HG03175 (cell line): Measurements from ENCODE around the gene ANTXRL.
"Not testable (repeated sequence)": the region's sequence is repeated elsewhere in the genome, so short reads cannot be mapped to it uniquely, and the experiment has no call there.

ENCODE experiments used
- ATAC-seq: cut with Tn5 transposase; IDR thresholded peaks from one replicate; pipeline ENCODE4 v1.9.1; 2021; ENCODE audit warnings: mild to moderate bottlenecking, moderate library complexity; ENCODE audit not compliant: unreplicated experiment

ANTXRL gene

DNA sequence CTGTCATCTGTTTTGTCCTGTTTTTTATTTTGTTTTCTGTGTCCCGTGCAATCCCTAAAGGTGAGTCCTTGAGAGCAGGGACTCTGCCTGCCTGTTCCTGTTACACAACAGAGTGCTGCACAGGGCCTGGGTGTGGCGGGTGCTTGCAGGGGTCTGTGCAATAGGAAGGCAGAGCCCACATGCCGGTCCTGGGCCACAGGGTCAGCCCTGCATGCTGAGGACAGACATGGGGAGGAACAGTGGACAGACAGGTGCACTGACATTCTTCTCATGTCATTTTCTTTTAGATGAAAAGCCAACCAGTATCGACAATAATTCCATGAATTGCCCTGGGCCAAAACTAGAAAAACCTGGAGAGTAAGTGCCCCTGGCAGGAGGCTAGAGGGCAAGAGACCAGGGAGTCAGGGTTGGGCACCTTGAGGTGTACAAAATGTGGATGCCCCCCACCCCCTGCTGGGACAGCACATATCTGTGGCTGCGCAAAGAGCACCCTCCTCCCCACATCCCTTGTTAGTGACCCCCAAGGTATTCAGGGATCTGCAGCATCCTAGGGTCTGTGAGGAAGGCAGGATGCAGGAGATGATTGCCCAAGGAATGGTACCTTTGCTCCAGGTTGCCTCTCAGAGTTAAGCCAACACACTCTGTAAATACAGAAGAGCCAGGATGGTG, 19.9 kb downstream of the ANTXRL start:
- ATAC-seq: no peak

DNA sequence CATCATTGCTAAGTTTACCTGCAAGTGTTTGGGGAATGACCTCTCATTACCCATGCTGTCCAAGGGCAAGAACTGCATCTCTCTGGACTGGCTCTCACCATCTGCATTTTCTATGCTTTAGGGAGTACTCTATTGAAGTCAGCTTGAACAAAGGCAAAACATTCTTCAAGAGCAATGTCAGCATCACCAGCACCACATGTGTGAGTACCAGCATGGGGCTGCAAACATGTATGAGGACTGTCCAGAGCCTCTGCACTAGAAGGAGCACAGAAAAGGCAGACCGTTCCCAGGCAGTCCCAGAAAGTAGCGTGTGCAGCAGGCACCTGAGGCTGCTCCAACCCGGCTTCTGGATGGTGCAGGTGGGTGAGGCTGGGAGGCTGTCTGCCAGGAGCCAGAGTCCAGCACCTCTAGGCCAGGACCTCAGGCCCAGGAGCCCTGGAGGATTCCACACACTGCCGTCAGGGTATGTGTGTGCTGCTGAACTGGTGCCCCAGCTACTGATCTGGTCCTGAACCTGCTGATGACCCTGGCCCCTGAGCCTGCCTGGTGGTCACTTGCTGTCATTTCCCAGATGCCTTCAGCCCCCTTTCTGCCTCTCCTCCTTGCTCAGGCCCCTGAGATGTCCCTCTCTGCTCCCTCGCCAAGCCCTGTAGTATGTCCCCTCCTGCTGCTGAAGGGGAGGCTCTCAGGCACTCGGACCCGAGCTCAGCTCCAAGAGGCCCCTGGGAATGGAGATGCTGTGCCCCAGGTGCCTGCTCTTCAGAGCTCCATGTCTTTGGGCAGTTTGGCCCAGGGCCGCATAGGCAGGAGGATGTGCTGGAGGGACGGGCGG, 20.7 kb downstream of the ANTXRL start:
- ATAC-seq: no peak

DNA sequence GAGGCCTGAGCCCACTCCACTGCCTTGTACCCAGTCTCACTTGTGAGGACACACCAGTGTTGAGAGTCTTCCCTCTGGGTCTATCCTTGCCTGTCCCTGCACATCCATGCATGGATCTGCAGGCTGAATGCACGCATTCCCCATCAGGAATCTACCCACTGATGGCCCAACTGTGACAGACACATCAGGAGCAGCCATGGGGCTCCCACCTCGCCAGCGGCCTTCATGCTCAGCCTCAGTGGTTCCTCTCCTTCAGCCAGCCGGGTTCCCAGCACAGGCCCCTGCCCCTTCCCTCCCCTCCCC, 21.3 kb downstream of the ANTXRL start:
- no peak for ATAC-seq

DNA sequence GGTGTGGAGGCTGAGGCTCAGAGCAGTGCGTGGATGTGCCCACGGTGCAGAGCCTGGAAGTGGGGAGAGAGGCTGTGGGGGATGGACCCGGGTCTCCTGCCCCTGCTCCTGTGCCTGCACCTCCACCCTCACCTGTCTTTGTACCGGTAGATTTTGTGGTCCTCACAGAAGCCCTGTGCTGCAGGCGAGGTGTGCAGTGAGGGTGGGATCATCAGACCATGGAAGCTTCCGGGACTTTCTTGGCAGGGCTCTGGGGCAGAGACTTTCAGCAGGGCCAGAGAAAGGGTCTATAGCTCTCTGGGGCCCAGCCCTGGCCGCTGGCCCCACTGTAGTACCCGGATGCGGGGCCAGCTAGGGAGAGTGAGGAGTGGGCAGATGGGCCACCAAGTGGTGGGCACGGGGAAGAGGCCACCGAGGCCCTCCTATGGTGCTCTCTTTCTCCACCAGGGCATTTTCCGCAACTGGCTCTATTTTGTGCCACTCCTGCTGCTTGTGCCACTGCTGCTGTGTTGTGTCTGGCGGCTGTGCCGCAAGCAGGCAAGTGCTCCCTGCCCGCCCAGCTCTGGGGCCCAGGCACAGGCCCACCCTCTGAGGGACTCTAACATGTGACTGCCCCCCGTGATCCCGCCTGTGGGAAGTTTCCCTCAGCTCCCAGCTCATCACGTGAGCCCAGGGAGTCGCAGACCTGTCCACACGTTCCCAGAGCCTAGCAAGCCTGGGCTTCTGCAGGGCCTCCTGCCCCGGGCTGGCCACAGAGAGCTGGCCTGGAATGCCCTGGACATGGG, 22.1 kb downstream of the ANTXRL start:
- no peak for ATAC-seq

DNA sequence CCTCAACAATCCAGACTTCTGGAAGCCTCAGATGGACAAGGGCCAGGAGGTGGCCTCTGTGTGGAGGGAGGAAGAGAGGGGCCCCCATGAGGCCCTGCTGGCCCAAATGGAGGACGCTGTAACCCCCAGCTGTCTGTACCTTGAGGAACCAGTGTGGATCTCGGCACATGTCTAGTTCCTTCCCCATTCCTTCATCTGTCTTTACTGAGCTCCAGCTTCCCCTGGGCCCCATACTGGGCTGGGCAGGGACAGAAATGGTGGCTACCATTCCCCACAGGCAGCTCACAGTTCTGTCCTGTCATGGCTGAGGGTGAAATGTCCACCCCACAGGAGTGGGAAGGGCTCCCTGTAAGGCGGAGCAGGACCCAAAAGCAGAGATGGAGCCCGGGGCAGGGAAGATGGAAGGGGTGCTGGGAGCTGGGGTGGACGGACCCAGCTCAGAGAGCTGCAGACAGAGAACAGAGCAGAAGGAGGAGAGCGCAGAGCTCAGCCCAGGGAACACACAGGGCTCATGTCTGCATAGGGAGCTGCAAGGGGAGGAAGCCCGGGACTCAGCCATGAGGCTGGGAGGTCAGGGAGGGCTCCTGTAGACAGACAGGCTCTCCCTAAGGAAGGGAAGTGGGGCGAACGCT, 22.8 kb downstream of the ANTXRL start:
- no peak for ATAC-seq

DNA sequence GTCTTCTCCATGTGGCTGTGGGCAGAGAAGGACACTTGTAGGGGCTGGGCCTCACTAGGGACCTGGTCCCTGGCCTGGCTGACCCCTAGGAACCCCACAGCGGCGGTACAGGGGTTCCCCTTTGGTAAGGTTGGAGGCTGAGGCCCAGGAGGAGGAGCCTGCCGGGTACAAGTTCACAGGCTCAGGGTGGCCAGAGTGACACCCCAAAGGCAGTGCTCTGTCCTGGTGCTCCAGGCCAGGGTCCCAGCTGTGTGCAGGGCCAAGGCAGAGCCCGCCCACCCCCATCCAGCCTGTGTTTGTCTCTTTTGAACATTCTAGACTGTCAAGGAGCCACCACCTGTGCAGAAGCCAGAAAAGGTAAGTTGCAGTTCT, 23.3 kb downstream of the ANTXRL start:
- ATAC-seq: no peak

DNA sequence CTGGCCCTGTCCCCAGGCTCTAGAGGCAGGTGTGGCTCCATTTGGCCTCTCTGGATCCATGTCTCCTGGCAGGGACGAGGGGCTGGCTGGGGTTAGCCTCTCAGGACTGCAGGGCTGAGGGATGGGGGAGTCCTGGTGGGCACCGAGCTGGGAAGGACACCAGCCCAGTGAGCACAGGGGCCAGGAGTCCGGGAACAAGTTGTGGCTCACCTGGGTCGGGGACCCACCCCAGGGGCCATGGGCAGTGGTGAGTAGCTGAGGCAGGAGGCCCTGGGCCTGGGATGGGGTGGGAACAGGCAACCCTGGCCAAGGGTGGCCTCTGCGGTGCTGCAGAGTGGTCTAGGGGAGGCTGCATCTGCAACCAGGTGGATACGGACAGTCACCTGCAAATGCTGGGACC, 24.1 kb downstream of the ANTXRL start:
- ATAC-seq: no peak

DNA sequence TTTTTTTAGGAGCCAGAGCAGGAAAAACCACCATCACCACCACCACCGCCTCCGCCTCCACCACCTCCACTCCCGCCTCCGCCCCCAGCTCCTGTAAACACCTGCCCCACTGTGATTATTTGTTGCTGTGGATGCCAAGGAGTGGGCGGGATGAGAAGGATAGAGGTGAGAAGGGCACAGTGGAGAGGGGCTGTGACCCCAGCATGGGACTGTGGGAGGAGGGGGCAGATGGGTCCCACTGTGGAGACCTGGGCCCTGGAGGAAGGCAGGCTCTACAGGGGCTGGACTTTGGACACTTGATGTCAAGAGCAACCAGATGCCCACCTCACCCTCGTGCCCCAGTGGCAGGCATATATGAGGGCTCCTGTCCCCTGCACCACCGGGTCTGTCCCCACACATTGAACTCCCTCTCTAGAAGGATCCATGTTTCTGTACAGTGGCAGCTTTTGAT, 24.7 kb downstream of the ANTXRL start:
- no peak for ATAC-seq

DNA sequence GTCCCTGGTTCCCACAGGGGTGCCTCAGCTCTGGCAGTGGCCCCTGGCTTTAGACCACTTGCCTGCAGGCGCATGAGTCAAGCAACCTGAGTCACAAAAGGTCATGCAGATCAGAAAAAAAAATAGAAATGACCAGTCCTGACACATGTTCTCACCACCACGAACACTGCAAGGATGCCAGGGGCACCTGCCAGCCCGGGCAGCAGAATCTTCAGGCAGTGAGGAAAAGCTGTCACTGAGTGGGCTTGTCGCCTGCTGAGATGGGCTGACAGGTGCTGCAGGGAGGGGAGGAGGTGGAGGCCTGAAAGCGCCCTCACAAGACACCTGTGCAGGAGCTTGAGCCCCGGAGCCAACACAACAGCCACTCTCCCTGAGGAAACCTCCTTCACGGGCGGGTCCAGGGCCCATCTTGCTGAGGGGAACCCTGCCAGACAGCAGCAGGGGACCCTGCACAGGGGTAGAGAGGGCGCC, 25.2 kb downstream of the ANTXRL start:
- not testable (repeated sequence) for ATAC-seq

DNA sequence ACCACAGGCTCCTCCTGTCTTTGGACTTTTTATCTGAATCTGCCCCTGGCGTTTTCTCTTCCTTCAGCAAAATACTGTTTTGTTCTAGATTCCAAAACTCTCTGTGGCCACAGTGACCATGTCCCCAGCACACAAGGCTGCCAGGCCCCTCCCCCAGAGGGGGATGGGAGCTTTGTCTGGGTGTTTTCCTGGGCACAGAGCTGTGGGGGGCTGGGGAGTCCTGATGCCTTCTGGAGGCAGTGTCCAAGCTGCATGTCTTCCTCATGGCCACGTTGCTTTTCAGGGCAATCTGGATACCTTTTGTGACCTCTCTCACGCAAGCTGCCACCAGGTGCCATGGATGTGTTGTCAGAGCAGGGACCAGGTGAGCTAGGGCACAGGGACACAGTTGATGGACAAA, 26.2 kb downstream of the ANTXRL start:
- ATAC-seq: no peak

DNA sequence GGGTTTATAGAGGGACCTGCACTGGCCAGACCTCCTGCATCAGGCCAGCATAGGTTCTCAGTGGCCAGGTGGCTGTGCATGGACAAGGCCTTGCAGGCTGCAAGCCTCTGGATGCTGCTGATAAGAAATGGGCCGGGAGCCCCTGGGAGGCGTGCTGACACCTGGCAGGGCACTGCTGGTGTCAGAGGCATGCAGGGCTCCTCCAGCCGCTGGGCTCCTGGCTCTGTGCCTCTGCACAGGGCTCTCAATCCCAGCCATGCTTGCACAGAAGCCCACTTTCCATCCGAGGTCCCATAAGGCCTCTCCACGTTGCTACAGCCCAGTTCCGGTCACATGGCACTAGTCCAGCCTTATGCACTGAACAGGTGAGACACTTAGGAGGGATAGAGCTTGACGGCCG, 27.3 kb downstream of the ANTXRL start:
- ATAC-seq: no peak

DNA sequence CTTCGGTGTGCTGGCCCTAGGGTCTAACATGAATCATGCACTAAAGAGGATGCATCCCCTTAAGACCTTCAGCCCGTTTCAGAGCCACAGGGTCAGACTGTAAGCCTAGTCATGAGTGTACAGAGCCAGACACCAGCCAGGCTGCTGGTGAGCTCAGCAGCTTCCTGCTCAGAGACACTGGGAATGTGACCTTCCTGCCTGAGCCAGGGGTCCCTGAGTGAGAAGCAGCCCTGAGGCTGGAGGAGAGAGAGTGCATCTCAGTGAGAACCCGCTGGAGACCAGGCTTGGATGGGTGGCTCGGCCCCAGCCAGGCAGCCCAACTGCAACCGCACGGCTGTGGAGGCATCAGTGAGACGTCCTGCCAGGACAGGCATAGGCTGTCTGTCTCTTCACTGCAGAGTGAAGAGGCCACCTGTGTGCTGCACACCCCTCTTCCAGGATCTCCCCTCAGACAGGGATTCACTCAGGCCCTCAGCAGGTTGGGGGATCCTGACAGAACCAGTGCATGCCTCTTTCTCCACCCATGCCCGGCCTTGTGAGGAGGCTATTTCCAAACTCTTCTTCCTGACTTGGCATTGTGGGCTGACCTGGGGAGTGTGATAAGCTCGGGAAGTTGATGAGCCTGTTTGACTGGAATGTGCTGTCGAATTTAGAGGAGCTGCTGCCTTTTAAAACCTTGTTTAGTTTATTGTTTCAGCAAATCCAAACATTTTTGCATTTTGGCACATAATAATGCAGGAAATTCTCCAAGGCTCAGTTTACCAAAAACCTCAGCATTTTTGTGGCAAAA, 28.5 kb downstream of the ANTXRL start:
- not testable (repeated sequence) for ATAC-seq

DNA sequence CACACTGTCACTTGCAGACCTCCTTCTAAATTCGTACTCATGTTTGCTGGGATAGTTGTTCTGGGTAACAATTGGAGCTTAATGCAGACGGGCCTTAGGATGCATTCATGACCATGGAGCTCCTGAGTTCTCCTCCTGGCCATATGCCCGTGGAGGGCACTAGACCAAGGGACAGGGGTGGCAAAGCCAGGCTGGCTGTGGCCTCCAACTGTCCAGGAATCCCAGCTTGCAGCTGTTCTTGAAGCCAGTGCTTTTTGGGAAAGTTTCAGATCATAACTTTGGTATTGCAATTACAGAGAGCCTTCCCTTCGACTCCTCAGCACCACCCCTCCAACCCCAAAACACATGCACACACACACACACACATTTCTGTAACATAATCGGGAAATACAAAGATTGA, 30.6 kb downstream of the ANTXRL start:
- no peak for ATAC-seq

DNA sequence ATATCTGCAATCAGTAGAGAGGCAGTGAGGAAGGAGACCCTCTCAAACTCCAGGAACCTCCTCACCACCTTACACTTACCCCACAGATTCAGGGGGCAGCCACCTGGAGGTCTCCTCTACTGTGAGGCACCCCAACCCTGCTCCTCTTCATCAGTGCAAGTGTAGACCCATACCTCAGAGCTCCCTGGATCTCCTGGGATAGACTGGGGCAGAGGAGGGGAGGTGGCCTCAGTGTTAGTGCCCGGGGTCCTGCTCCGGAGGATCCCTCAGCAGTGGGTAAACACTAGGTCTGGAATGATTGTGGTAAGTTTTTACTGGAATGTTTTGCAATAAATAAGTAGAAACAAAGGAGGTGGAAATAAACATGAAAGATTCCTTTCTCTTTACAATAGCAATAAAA, 31.1 kb downstream of the ANTXRL start:
- no peak for ATAC-seq

DNA sequence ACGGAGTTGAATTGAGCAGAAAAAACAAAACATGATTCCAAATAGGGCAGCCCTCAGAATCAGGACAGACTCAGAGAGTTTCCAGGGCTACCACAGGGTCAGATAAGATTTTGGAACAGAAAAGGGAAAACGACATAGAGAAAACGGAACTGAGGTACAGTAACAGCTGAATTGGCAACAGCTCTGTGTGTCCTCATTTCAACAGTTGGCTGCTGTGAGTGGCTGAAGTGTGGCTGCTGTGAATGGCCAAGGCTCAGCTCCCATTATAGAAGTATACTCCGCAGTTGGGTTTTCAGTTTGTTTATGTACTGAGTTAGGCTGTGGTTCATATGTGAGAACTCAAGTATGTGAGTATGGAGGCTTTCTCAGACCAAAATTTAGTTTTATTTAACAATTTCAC, 32.0 kb downstream of the ANTXRL start:
- ATAC-seq: no peak

DNA sequence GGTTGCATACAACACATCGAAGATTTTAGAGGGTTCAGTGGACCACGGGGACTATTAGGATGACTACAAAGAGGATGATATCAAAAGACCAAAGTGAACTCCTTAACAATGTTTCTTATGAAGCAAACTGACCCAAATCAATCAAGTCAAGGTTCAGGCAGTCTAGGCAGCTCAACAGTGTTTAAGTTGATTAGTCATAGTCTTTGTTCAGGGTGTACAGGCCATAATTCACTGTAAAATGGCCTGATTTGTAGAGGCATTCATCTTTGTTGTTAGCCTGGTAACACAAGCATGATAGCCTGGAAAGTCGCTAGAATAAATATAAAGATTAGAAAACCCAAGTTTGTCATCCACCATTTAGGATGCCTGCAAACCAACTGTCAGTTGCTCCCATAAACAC, 32.6 kb downstream of the ANTXRL start:
- ATAC-seq: no peak

DNA sequence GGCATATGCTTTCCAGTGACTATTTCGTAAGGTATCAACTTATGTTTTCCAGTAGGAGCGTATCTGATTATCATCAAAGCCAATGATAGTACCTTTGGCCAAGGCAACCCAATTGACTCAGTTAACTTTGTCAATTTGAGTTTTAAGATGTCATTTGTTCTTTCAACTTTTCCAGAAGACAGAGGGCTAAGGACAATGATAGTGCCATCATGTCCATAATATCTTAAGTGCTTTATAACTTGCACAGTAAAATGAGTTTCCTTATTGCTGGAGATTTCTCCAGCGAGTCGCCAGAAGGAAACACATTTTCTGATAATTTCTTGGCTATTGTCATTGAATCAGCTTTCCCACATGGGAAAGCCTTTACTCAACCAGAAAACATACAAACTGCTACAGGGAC, 35.0 kb downstream of the ANTXRL start:
- ATAC-seq: no peak

DNA sequence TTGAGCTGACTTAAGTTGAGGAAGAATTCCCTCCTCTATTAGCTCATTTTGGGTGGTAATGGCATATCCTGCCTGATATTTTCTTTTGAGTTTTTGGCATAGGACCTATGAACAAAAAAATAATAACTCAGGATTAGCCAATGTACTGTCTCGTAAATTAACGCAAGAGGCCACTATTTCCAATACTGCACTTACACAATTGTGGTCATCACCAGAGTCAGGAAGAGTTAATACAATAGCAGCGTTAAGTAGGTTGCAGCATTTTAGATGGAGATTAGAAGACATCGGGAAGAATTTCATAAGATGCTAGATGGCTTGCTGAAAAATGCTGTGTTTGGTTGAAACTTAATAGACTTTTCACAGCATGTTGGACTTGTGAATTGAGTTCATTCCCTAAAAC, 36.4 kb downstream of the ANTXRL start:
- ATAC-seq: no peak

DNA sequence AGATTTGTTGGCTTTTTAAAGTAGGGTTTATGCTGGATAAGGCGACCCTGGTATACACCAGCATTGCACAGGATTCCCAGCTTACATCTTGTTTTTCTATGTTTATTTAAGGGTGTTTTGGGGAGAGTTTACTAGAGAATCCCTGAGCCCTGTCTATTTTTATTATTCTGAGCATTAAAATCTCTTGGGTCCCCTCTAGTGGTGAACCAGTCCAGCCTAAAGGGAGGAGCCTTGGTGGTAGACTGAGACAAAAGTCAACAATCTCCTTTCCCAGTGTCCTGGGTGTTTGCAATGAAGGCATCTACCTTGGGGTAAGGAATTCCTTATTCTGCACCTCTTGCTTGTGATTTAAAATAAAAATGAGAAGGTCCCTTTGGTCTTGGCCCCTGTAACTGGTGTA, 38.2 kb downstream of the ANTXRL start:
- ATAC-seq: no peak

DNA sequence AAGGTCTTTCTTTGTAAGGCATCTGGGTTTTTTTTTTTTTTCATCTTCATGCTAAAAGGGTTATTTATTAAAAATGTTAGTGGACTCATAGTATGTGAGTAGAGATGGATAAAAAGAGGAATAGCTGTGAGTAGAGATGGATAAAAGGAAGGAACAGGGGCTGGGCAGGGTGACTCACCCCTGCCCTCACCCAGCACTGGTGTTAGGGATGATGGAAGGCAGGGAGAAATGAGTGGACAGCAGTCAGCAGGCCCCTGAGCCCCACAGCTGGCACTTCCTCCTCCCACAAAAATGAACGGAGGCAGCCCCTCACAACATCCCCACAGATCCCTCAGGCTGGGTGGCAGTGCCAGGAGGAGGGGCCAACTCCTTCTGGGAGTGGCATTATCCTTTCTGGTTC, 39.3 kb downstream of the ANTXRL start:
- ATAC-seq: no peak

DNA sequence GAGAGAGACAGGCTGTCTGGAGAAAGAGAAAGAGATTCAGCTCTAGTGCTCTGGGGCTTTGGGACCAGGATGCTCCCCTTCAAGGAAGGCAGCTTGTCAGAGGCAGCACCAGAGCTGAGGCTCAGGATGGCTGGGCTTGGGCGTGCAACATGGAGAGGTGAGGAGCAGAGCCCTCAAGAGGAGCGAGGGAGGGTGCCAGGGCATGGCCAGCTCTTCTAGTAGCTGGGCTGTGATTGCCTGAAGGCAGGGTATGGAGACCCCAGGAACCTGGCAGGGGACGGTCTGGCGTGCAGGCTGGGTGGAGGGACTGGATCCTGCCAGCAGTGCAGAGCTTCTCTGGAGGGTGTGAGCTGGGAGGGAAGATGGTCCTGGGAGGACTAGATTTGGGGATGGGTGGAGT, 40.2 kb downstream of the ANTXRL start:
- no peak for ATAC-seq
